Ascending aorta (tissue), 2 donors: ENCODE results near the gene TM9SF1. TPM values are rescaled to one million over a fixed set of nuclear protein-coding genes. Genes with fewer than 3 reads are reported as not detected.

Experiments used
- DNase-seq, 2 donors: peaks; one replicate each; pipeline ENCODE4 v3.0.0-alpha.2; 2019; ENCODE audit warnings: low spot score in 2 of 2
- H3K27ac ChIP-seq, 2 donors: fragments of 200-600 bp; sonication (generic); one replicate each; pipeline ENCODE4 v1.5.1; 2016 to 2017; ENCODE audit warnings: mild to moderate bottlenecking in 1 of 2
- H3K27me3 ChIP-seq: fragments of 200-600 bp; sonication (generic); one replicate; pipeline ENCODE4 v1.5.1; 2017
- H3K36me3 ChIP-seq, 2 donors: fragments of 200-600 bp; sonication (generic); one replicate each; pipeline ENCODE4 v1.5.1; 2016
- H3K4me1 ChIP-seq, 2 donors: fragments of 200-600 bp; sonication (generic); one replicate each; pipeline ENCODE4 v1.5.1; 2016 to 2017; ENCODE audit warnings: mild to moderate bottlenecking in 1 of 2
- H3K4me3 ChIP-seq, 2 donors: fragments of 200-600 bp; sonication (generic); one replicate each; pipeline ENCODE4 v1.5.1; 2016 to 2017; ENCODE audit warnings: mild to moderate bottlenecking in 1 of 2
- H3K9me3 ChIP-seq, 2 donors: fragments of 200-600 bp; sonication (generic); one replicate each; pipeline ENCODE4 v1.5.1; 2016
- intact Hi-C: fragments of 100-400 bp; cut with DNase I; formaldehyde crosslinking; loops from one replicate; pipeline ENCODE4 v1.15.1; 2023
- total RNA-seq: library from RNA; depleted of rRNA; stranded (reverse); fragments of >200 nt; gene quantifications from one replicate; pipeline ENCODE4 v1.1.0, GENCODE V29; 2016
- TF ChIP-seq, protein P1 (sequence below), 3 experiments: fragments of 200-600 bp in 2 of 3; fragments of 450-650 bp in 1 of 3; sonication (generic) in 2 of 3; IDR thresholded peaks; one replicate each; pipeline ENCODE4 v1.5.1; 2016 to 2019; ENCODE audit warnings: antibody characterized with exemption in 3 of 3, mild to moderate bottlenecking in 1 of 3, moderate library complexity in 1 of 3

Gene TM9SF1
- total RNA-seq, 1 donor from 2014 or later, result 86.5 TPM

DNA sequence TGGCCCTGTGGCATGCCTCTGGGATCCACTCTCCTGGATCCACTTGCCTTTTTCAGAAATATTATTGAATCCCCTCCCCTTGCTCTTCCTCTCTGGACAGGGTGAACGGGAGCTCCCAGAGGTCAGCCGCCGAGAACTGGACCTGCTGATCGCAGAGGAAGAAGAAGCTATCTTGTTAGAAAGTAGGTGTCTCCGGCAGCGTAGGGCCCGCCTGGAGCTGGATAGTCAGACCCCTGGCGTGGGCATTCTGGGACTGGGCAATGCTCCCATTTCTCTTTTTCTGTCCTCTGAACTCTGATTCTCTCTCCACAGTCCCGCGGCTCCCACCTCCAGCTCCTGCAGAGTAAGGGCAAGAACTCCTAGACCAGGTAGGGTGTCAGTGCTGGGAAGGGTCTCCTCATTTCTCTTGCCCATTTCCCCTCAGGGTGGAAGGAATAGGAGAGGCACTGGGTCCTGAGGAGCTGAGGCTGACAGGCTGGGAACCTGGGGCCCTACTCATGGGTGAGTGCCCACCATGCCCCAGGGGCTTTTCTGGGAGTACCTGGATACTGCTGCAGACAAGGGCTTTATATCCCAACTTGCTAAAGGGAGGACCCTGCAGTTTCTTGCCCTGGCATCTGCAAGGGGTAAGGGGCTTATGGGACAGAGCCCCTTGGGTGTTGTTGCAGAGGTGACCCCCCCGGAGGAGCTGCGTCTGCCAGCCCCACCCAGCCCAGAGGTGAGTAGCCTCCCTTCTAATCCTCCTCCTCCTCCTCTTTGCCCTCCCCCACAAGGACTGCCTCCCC lies 18.0 kb downstream of the TM9SF1 start:
- H3K9me3 ChIP-seq, result no peaks in the 10 kb centered on the region
- intact Hi-C loops, result no loop called here
- DNase-seq, result no peak

DNA sequence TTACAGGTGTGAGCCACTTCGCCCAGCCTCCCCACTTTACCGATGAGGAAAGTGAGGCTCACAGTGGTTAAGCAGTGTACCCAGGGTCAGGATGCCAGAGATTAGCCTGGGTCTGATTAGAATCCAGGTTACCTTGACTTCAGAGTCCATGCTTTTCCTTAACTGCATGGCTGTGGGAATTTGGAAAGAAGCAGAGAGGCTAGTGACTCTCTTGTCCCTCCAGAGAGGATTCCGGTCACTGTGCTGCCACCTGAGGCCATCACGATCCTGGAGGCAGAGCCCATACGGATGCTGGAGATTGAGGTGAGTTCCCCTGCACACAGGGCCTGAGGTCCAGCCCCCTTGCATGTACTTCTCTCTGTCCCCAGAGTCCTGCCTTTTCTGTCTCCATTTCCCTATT lies 18.6 kb downstream of the TM9SF1 start:
- Histone ChIP-seq H3K9me3 (no peaks in the 10 kb centered on the region), H3K36me3 (peaks cover 20 to 40% of the 10 kb centered on the region in 2 donors), H3K4me3 (no peak overlapping the region), H3K27ac (no peak overlapping the region), H3K27me3 (no peaks in the 10 kb centered on the region), H3K4me1 (peaks cover 0 to 3% of the 10 kb centered on the region in 2 donors)
- DNase-seq, result no peak
- TF ChIP-seq, protein P1, sequence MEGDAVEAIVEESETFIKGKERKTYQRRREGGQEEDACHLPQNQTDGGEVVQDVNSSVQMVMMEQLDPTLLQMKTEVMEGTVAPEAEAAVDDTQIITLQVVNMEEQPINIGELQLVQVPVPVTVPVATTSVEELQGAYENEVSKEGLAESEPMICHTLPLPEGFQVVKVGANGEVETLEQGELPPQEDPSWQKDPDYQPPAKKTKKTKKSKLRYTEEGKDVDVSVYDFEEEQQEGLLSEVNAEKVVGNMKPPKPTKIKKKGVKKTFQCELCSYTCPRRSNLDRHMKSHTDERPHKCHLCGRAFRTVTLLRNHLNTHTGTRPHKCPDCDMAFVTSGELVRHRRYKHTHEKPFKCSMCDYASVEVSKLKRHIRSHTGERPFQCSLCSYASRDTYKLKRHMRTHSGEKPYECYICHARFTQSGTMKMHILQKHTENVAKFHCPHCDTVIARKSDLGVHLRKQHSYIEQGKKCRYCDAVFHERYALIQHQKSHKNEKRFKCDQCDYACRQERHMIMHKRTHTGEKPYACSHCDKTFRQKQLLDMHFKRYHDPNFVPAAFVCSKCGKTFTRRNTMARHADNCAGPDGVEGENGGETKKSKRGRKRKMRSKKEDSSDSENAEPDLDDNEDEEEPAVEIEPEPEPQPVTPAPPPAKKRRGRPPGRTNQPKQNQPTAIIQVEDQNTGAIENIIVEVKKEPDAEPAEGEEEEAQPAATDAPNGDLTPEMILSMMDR (IDR thresholded peaks at IDR 0.05), result no peak
- intact Hi-C loops, result no loop called here

More for the DNA sequence above, 18.0 kb downstream of the TM9SF1 start:
- Histone ChIP-seq H3K36me3 (peaks cover 20 to 46% of the 10 kb centered on the region in 2 donors), H3K4me3 (no peak overlapping the region), H3K27ac (no peak overlapping the region), H3K4me1 (no peaks in the 10 kb centered on the region), H3K27me3 (no peaks in the 10 kb centered on the region)
- TF ChIP-seq, protein P1 (IDR thresholded peaks at IDR 0.05), result no peak

DNA sequence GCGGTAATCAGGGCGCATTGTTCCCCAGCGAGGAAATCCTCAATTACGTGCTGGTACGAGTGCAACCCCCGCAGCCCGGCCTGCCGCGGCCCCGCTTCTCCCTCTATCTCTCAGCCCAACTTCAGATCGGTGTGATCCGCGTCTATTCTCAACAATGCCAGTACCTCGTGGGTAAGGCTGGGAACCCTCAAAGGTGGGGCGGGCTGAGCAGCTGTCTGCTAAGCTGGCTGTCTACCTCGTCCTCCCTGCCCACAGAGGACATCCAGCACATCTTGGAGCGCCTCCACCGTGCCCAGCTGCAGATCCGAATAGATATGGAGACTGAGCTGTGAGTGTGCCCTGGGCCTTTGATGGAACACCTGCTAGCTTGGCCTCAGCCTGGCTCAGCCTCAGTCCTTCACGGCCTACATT lies 22.4 kb downstream of the TM9SF1 start:
- H3K4me1 ChIP-seq, result peaks cover 2 to 6% of the 10 kb centered on the region in 2 donors
- H3K9me3 ChIP-seq, result no peaks in the 10 kb centered on the region
- DNase-seq, result no peak
- no peaks in the 10 kb centered on the region for H3K27me3 ChIP-seq
- H3K27ac ChIP-seq, result no peak overlapping the region
- TF ChIP-seq, protein P1 (IDR thresholded peaks at IDR 0.05), result no peak
- no peak overlapping the region for H3K4me3 ChIP-seq
- H3K36me3 ChIP-seq, result peaks cover 4 to 20% of the 10 kb centered on the region in 2 donors
- intact Hi-C loops, result no loop called here

DNA sequence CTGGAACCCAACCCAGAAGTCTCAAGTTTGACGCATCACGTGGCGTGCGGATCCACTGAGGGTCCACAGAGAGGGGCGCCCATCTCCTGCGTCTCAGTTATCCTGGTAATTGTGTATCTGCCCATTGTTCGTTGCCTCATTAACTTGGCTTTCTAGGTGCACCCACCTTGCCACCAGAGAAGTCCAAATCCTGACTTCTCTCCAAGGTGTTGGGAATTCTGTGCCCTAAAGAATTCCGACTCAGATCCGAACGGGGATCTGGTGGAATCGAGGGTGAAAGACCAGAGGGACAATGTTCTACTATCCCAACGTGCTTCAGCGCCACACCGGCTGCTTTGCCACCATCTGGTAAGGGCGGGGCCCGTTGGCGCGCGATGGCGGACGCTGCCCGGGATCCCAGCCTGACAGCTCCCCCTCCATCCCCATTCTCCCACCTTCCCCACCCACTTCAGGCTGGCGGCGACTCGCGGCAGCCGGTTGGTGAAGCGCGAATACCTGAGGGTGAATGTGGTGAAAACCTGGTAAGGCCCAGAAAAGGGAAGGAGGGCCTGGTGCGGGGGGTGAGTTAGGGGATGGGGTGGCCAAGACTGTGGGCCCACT lies 22.9 kb downstream of the TM9SF1 start:
- Histone ChIP-seq H3K4me3 (peak overlapping the region; percentile 27 to 58), H3K9me3 (no peaks in the 10 kb centered on the region), H3K36me3 (peaks cover 5 to 20% of the 10 kb centered on the region in 2 donors), H3K27me3 (no peaks in the 10 kb centered on the region), H3K27ac (peak overlapping the region in 1 of 2 donors; percentile 18), H3K4me1 (peaks cover 2 to 6% of the 10 kb centered on the region in 2 donors)
- intact Hi-C loops, result no loop called here
- TF ChIP-seq, protein P1 (IDR thresholded peaks at IDR 0.05), result no peak
- DNase-seq, result no peak

DNA sequence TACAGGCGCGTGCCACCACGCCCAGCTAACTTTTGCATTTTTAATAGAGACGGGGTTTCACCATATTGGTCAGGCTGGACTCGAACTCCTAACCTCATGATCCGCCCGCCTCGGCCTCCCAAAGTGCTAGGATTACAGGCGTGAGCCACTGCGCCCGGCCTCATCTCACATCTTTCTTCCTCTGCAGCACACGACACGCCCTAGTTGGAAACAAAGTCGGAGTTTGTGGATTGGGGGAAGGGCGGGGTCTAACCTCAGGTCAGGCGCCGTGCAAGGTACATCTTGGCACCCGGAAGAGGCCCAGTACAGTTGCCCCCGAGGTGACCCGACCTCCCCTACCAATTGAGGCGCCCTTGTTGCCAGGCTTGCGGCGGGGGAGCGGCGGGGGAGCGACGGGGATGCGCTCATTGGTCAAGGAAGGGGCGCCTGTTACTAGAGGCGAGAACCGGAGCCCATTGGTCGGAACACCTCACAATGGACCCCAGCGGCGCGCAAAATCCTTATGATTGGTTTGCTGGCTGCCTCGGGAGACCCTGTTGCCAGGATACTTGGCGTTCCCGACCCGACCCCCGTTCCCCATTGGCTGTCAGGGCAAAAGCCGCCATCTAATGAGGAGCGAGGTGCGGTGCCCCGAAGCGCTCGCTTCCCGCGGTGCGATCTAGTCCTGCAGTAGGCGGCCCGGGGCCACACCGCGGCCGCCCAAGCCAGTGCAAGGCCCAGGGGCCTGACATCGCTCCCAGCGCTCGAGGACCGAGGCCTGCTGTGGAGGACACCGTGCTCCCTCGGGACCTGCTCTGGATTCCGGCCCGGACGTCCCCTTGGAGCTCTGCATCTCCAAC lies 23.6 kb downstream of the TM9SF1 start, which contains the start of gene REC8:
REC8 (plus strand) TSS at position 659 of the 839 bp plus-strand sequence. CDS start 473 bp downstream, outside the sequence.
- H3K4me3 ChIP-seq, result peak within 1 kb of the TSS; percentile 27 to 58
- intact Hi-C loops, result no loop called here
- TF ChIP-seq, protein P1 (IDR thresholded peaks at IDR 0.05), result no peak
- no peaks in the 10 kb centered on the region for H3K27me3 ChIP-seq
- H3K4me1 ChIP-seq, result peaks cover 2 to 6% of the 10 kb centered on the region in 2 donors
- no peaks in the 10 kb centered on the region for H3K9me3 ChIP-seq
- H3K36me3 ChIP-seq, result peaks cover 9 to 19% of the 10 kb centered on the region in 2 donors
- peak within 1 kb of the TSS; percentile 1 to 18 for H3K27ac ChIP-seq
- peak; percentile 38 to 85 for DNase-seq
